Measurements from ENCODE around the gene ANO9. TPM values are rescaled to one million over a fixed set of nuclear protein-coding genes. Genes with fewer than 3 reads are reported as not detected.

ANO9 gene
- total RNA-seq, 1 experiment from 2014 or later: 16.6 TPM

- H3K9ac ChIP-seq (ENCODE audit: low read length): no peak overlapping the region
- BruUV-seq (replicated peaks): no TSS peak
- H3K27me3 ChIP-seq (ENCODE audit: low read length): no peaks in the 10 kb centered on the region
- no peak for TF ChIP-seq EZH2phosphoT487 (IDR thresholded peaks at IDR 0.05; ENCODE audit: borderline replicate concordance, low read length)
- TF ChIP-seq EZH2 (IDR thresholded peaks at IDR 0.05; ENCODE audit: low read length, unreplicated experiment): no peak
- TF ChIP-seq CTCF (conservative IDR thresholded peaks at IDR 0.05; ENCODE audit: low read depth, low read length): no peak
- no peak overlapping the region for H3K4me2 ChIP-seq (ENCODE audit: low read length)
- ATAC-seq (no peak), DNase-seq (no peak)
- H3K4me3 ChIP-seq (ENCODE audit: low read length): no peak overlapping the region
- H3K9me2 ChIP-seq (replicated peaks; ENCODE audit: low read length): no peaks in the 10 kb centered on the region
- H3K36me3 ChIP-seq (ENCODE audit: low read depth, low read length): no peaks in the 10 kb centered on the region
- no peaks in the 10 kb centered on the region for H3F3A ChIP-seq (ENCODE audit: low read length, unreplicated experiment)
- POLR2A ChIA-PET (ENCODE audit: unreplicated experiment): no interaction called here
- intact Hi-C loops (cut with micrococcal nuclease): no loop called here
- no peak overlapping the region for H3K27ac ChIP-seq (ENCODE audit: low read length)
- CTCF ChIA-PET: no interaction called here
- no peaks in the 10 kb centered on the region for H4K20me1 ChIP-seq (ENCODE audit: low read length)
- H2AFZ ChIP-seq (ENCODE audit: low read length): no peak overlapping the region
- no peaks in the 10 kb centered on the region for H3K9me3 ChIP-seq (ENCODE audit: low read length)
- no peaks in the 10 kb centered on the region for H3K4me1 ChIP-seq (ENCODE audit: insufficient read depth, low read length)
- no peaks in the 10 kb centered on the region for H3K79me2 ChIP-seq (ENCODE audit: low read length)
These were observed 44.4 kb upstream of the ANO9 start for GRCh38 chr11:486189-486588.

- POLR2A ChIA-PET (ENCODE audit: unreplicated experiment): no interaction called here
- BruUV-seq (replicated peaks): no TSS peak
These were observed 42.8 kb upstream of the ANO9 start for GRCh38 chr11:484616-485015.

GRCh38 chr11:479311-479710 is 37.5 kb upstream of the ANO9 start:
- ATAC-seq (no peak), DNase-seq (no peak)
- CTCF ChIA-PET: no interaction called here
- Histone ChIP-seq H3K4me3 (ENCODE audit: low read length) (no peak overlapping the region), H3K9me3 (ENCODE audit: low read length) (no peaks in the 10 kb centered on the region), H3K27me3 (ENCODE audit: low read length) (no peaks in the 10 kb centered on the region), H3K4me2 (ENCODE audit: low read length) (no peak overlapping the region), H4K20me1 (ENCODE audit: low read length) (no peaks in the 10 kb centered on the region), H3K4me1 (ENCODE audit: insufficient read depth, low read length) (no peaks in the 10 kb centered on the region), H3K9ac (ENCODE audit: low read length) (no peak overlapping the region), H3K36me3 (ENCODE audit: low read depth, low read length) (no peaks in the 10 kb centered on the region), H3K27ac (ENCODE audit: low read length) (no peak overlapping the region), H2AFZ (ENCODE audit: low read length) (no peak overlapping the region), H3F3A (ENCODE audit: low read length, unreplicated experiment) (no peaks in the 10 kb centered on the region), H3K79me2 (ENCODE audit: low read length) (no peaks in the 10 kb centered on the region), H3K9me2 (replicated peaks; ENCODE audit: low read length) (no peaks in the 10 kb centered on the region)
- POLR2A ChIA-PET (ENCODE audit: unreplicated experiment): no interaction called here
- no TSS peak for BruUV-seq (replicated peaks)
- no peak for TF ChIP-seq EZH2 (IDR thresholded peaks at IDR 0.05; ENCODE audit: low read length, unreplicated experiment)
- TF ChIP-seq CTCF (conservative IDR thresholded peaks at IDR 0.05; ENCODE audit: low read depth, low read length): no peak
- TF ChIP-seq EZH2phosphoT487 (IDR thresholded peaks at IDR 0.05; ENCODE audit: borderline replicate concordance, low read length): no peak
- intact Hi-C loops (cut with micrococcal nuclease): no loop called here

More at GRCh38 chr11:484616-485015, 42.8 kb upstream of the ANO9 start:
- Histone ChIP-seq H3K36me3 (ENCODE audit: low read depth, low read length) (no peaks in the 10 kb centered on the region), H3K4me1 (ENCODE audit: insufficient read depth, low read length) (no peaks in the 10 kb centered on the region), H3K9me3 (ENCODE audit: low read length) (no peaks in the 10 kb centered on the region), H3F3A (ENCODE audit: low read length, unreplicated experiment) (no peaks in the 10 kb centered on the region), H3K27me3 (ENCODE audit: low read length) (no peaks in the 10 kb centered on the region), H3K79me2 (ENCODE audit: low read length) (no peaks in the 10 kb centered on the region), H3K4me3 (ENCODE audit: low read length) (no peak overlapping the region), H3K9me2 (replicated peaks; ENCODE audit: low read length) (no peaks in the 10 kb centered on the region), H3K9ac (ENCODE audit: low read length) (no peak overlapping the region), H3K4me2 (ENCODE audit: low read length) (no peak overlapping the region), H2AFZ (ENCODE audit: low read length) (no peak overlapping the region), H4K20me1 (ENCODE audit: low read length) (no peaks in the 10 kb centered on the region), H3K27ac (ENCODE audit: low read length) (no peak overlapping the region)
- CTCF ChIA-PET: no interaction called here
- intact Hi-C loops (cut with micrococcal nuclease): no loop called here
- no peak for DNase-seq
- no peak for TF ChIP-seq EZH2phosphoT487 (IDR thresholded peaks at IDR 0.05; ENCODE audit: borderline replicate concordance, low read length)
- TF ChIP-seq EZH2 (IDR thresholded peaks at IDR 0.05; ENCODE audit: low read length, unreplicated experiment): no peak
- no peak for TF ChIP-seq CTCF (conservative IDR thresholded peaks at IDR 0.05; ENCODE audit: low read depth, low read length)
- no peak for ATAC-seq
